Measurements from ENCODE around the gene TNS3.
"Not testable (repeated sequence)": the region's sequence is repeated elsewhere in the genome, so short reads cannot be mapped to it uniquely, and the experiment has no call there.

The TNS3 gene

GRCh38 chr7:47543056-47543455 lies 38.9 kb downstream of the TNS3 start:
- TF ChIP-seq CTCF (IDR thresholded peaks at IDR 0.05; ENCODE audit: low read depth, low read length, missing control alignments) = no peak
- H3K4me3 ChIP-seq (replicated peaks; ENCODE audit: low read depth, low read length) = no peak overlapping the region
- no peak for DNase-seq (ENCODE audit: extremely low read depth, low read depth)

GRCh38 chr7:47542051-47542450 lies 39.9 kb downstream of the TNS3 start:
- DNase-seq (ENCODE audit: extremely low read depth, low read depth) = no peak
- H3K4me3 ChIP-seq (replicated peaks; ENCODE audit: low read depth, low read length) = no peak overlapping the region
- TF ChIP-seq CTCF (IDR thresholded peaks at IDR 0.05; ENCODE audit: low read depth, low read length, missing control alignments) = no peak

GRCh38 chr7:47541485-47541884 lies 40.4 kb downstream of the TNS3 start:
- DNase-seq (ENCODE audit: extremely low read depth, low read depth); H3K4me3 ChIP-seq (replicated peaks; ENCODE audit: low read depth, low read length): not testable (repeated sequence)

GRCh38 chr7:47540387-47541350 lies 41.2 kb downstream of the TNS3 start:
- no peak overlapping the region for H3K4me3 ChIP-seq (replicated peaks; ENCODE audit: low read depth, low read length)
- no peak for DNase-seq (ENCODE audit: extremely low read depth, low read depth)
- TF ChIP-seq CTCF (IDR thresholded peaks at IDR 0.05; ENCODE audit: low read depth, low read length, missing control alignments) = no peak

GRCh38 chr7:47540053-47540386 lies 41.9 kb downstream of the TNS3 start:
- no peak overlapping the region for H3K4me3 ChIP-seq (replicated peaks; ENCODE audit: low read depth, low read length)
- no peak for DNase-seq (ENCODE audit: extremely low read depth, low read depth)
- TF ChIP-seq CTCF (IDR thresholded peaks at IDR 0.05; ENCODE audit: low read depth, low read length, missing control alignments) = no peak

- H3K4me3 ChIP-seq (replicated peaks; ENCODE audit: low read depth, low read length) = no peak overlapping the region
- DNase-seq (ENCODE audit: extremely low read depth, low read depth) = no peak
- TF ChIP-seq CTCF (IDR thresholded peaks at IDR 0.05; ENCODE audit: low read depth, low read length, missing control alignments) = no peak
Measured at GRCh38 chr7:47539398-47540052, 42.4 kb downstream of the TNS3 start.

- DNase-seq (ENCODE audit: extremely low read depth, low read depth) = no peak
- no peak overlapping the region for H3K4me3 ChIP-seq (replicated peaks; ENCODE audit: low read depth, low read length)
- TF ChIP-seq CTCF (IDR thresholded peaks at IDR 0.05; ENCODE audit: low read depth, low read length, missing control alignments) = no peak
Measured at GRCh38 chr7:47538846-47539311, 43.0 kb downstream of the TNS3 start.

All from HFF-Myc (cell line).